Measurements from ENCODE around the gene CTNNA2. TPM values are rescaled to one million over a fixed set of nuclear protein-coding genes. Genes with fewer than 3 reads are reported as not detected.
A peak's percentile ranks its signal among the peaks of the same experiment; 100 is the strongest.

CTNNA2 gene
- total and polyA plus RNA-seq, 9 of the 15 experiments (the other 6 are each of a cell fraction or from before 2014, with no cell fraction given), result 0.03 to 0.40 (median 0.15) TPM

DNA sequence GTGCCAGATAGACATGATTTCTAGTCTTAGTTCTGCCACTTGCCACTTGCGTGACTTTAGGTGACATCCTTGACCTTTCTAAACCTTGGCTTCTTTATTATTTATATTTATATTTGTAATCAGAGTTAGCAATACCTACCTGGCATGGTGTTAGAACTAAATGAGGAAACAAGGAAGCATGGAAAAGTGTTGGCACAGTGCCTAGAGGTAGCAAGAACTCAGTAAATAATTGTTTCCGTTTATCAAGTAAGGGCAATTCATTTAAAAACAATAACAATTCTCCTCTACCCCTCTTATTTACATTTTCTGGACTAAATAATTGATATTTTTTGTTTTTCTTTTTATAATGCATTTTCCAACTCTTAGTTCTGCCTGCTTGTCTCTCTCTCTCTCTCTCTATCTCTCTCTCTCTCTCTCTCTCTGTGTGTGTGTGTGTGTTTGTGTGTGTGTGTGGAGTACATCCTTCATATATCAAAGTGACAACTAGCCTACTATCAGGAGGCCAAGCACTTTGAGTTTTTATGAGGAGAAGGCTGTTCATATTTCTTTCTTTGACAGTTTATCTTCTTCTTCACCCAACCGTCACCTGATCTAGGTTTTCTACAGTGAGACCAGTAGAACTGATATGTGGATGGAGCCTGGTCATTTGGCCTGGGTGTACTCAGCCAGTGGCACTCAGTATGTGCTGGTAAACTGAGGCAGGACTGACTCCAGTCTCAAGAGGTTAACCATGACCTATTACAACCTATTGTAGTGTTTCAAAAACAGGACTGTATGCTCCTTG, 657.2 kb downstream of the CTNNA2 start (continued):
- TF ChIP-seq LEF1 (IDR thresholded peaks at IDR 0.05), result peak; percentile 91
- TF ChIP-seq BCOR (IDR thresholded peaks at IDR 0.05), result peak; percentile 80
- no peak for TF ChIP-seq HNRNPL (IDR thresholded peaks at IDR 0.05; ENCODE audit: low read depth, low read length)
- TF ChIP-seq NEUROD1 (IDR thresholded peaks at IDR 0.05; ENCODE audit: borderline replicate concordance, low read depth, low read length, partially characterized antibody), result peak; percentile 58
- TF ChIP-seq MTA2 (IDR thresholded peaks at IDR 0.05; ENCODE audit: low read depth), result peak; percentile 78
- TF ChIP-seq, protein P1, sequence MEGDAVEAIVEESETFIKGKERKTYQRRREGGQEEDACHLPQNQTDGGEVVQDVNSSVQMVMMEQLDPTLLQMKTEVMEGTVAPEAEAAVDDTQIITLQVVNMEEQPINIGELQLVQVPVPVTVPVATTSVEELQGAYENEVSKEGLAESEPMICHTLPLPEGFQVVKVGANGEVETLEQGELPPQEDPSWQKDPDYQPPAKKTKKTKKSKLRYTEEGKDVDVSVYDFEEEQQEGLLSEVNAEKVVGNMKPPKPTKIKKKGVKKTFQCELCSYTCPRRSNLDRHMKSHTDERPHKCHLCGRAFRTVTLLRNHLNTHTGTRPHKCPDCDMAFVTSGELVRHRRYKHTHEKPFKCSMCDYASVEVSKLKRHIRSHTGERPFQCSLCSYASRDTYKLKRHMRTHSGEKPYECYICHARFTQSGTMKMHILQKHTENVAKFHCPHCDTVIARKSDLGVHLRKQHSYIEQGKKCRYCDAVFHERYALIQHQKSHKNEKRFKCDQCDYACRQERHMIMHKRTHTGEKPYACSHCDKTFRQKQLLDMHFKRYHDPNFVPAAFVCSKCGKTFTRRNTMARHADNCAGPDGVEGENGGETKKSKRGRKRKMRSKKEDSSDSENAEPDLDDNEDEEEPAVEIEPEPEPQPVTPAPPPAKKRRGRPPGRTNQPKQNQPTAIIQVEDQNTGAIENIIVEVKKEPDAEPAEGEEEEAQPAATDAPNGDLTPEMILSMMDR (IDR thresholded peaks at IDR 0.05 in 2 of 3, conservative IDR thresholded peaks at IDR 0.05 in 1 of 3; ENCODE audit: insufficient read depth in 2 of 3, low read depth in 1 of 3, low read length in 3 of 3), result no peak
- peak in 1 of 2 experiments; percentile 59; a peak in 1 of 4 replicates for TF ChIP-seq NONO (IDR thresholded peaks at IDR 0.05; ENCODE audit: low read depth in 2 of 2, low read length in 1 of 2)
- no peak for TF ChIP-seq RB1 (IDR thresholded peaks at IDR 0.05; ENCODE audit: low read depth)
- TF ChIP-seq NBN (IDR thresholded peaks at IDR 0.05; ENCODE audit: low read depth), result peak; percentile 95
- peak; percentile 71 for TF ChIP-seq BHLHE40 (IDR thresholded peaks at IDR 0.05; ENCODE audit: low read length)
- TF ChIP-seq TAL1 (IDR thresholded peaks at IDR 0.05), result peak; percentile 56
- peak; percentile 77; the same call in 1 of the 2 replicates for TF ChIP-seq ZC3H8 (IDR thresholded peaks at IDR 0.05)
- peak; percentile 46 for TF ChIP-seq TAF9B (IDR thresholded peaks at IDR 0.05; ENCODE audit: partially characterized antibody)
- peak; percentile 95 for TF ChIP-seq HLTF (IDR thresholded peaks at IDR 0.05)
- no peak for TF ChIP-seq RBFOX2 (IDR thresholded peaks at IDR 0.05; ENCODE audit: low read depth, low read length)
- TF ChIP-seq NCOA2 (IDR thresholded peaks at IDR 0.05; ENCODE audit: partially characterized antibody in 2 of 2), result peak; percentile 48 to 65
- TF ChIP-seq HDAC3 (IDR thresholded peaks at IDR 0.05; ENCODE audit: borderline replicate concordance, partially characterized antibody), result peak; percentile 75
- TF ChIP-seq TRIM28 (IDR thresholded peaks at IDR 0.05), result peak; percentile 68; the same call in 1 of the 2 replicates
- TF ChIP-seq, protein P2, sequence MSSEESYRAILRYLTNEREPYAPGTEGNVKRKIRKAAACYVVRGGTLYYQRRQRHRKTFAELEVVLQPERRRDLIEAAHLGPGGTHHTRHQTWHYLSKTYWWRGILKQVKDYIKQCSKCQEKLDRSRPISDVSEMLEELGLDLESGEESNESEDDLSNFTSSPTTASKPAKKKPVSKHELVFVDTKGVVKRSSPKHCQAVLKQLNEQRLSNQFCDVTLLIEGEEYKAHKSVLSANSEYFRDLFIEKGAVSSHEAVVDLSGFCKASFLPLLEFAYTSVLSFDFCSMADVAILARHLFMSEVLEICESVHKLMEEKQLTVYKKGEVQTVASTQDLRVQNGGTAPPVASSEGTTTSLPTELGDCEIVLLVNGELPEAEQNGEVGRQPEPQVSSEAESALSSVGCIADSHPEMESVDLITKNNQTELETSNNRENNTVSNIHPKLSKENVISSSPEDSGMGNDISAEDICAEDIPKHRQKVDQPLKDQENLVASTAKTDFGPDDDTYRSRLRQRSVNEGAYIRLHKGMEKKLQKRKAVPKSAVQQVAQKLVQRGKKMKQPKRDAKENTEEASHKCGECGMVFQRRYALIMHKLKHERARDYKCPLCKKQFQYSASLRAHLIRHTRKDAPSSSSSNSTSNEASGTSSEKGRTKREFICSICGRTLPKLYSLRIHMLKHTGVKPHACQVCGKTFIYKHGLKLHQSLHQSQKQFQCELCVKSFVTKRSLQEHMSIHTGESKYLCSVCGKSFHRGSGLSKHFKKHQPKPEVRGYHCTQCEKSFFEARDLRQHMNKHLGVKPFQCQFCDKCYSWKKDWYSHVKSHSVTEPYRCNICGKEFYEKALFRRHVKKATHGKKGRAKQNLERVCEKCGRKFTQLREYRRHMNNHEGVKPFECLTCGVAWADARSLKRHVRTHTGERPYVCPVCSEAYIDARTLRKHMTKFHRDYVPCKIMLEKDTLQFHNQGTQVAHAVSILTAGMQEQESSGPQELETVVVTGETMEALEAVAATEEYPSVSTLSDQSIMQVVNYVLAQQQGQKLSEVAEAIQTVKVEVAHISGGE (CRISPR knock-in tag; IDR thresholded peaks at IDR 0.05), result 0 out of 6 replicates have a peak, but pooled peaks of 1 of the 3 experiments have one; percentile 7
- 0 out of 4 replicates have a peak, but pooled peaks of 1 of the 2 experiments have one; percentile 56 for TF ChIP-seq TEAD1 (CRISPR knock-in tag; IDR thresholded peaks at IDR 0.05)
- TF ChIP-seq THRAP3 (IDR thresholded peaks at IDR 0.05; ENCODE audit: borderline replicate concordance), result 0 out of 2 replicates have a peak, but pooled peaks have one; percentile 52
- TF ChIP-seq TCF3 (CRISPR knock-in tag; IDR thresholded peaks at IDR 0.05), result peak; percentile 54

All from K562 (cell line).